ENCODE measurements around the gene GRAMD4. TPM values are rescaled to one million over a fixed set of nuclear protein-coding genes. Genes with fewer than 3 reads are reported as not detected.

Gene GRAMD4
- total and polyA plus RNA-seq, 10 of the 15 experiments (the other 5 are each of a cell fraction or from before 2014, with no cell fraction given): 0.21 to 45.5 (median 10.6) TPM

GRCh38 chr22:46622081-46622521 is 1.9 kb downstream of the GRAMD4 start:
- no peaks in the 10 kb centered on the region for H3K79me2 ChIP-seq (ENCODE audit: control insufficient read depth, insufficient read depth, low read length)
- no peak overlapping the region for H3K4me3 ChIP-seq
- RAD21 ChIA-PET (ENCODE audit: unreplicated experiment): interaction anchor here (0.6 to 1.0 kb wide), 2 partner anchors 58 to 918 kb away, joined by 3 to 4 read pairs; no protein-coding TSS in a partner anchor
- POLR2A ChIA-PET: no interaction called here
- intact Hi-C loops (cut with micrococcal nuclease; ENCODE audit: unreplicated experiment) (no loop called here), in situ Hi-C loops (cut with MboI) (no loop called here)
- no peaks in the 10 kb centered on the region for H3K4me1 ChIP-seq (ENCODE audit: control insufficient read depth, insufficient read depth, low read length)
- SMC1A ChIA-PET (ENCODE audit: uncharacterized antibody, unreplicated experiment): no interaction called here
- no peak for FAIRE-seq
- no peak for TF ChIP-seq SPI1 (IDR thresholded peaks at IDR 0.05; ENCODE audit: borderline replicate concordance, insufficient read depth, low read depth, low read length)
- no peak for TF ChIP-seq POLR2AphosphoS2 (IDR thresholded peaks at IDR 0.05; ENCODE audit: low read depth, low read length)
- no peak for TF ChIP-seq MXI1 (IDR thresholded peaks at IDR 0.05; ENCODE audit: low read depth, low read length)
- no peak for TF ChIP-seq ZNF217 (IDR thresholded peaks at IDR 0.05)
- TF ChIP-seq IKZF1 (conservative IDR thresholded peaks at IDR 0.05): no peak
- no peak for TF ChIP-seq ZZZ3 (IDR thresholded peaks at IDR 0.05; ENCODE audit: control insufficient read depth, insufficient read length, low read depth)
- TF ChIP-seq POU2F2 (IDR thresholded peaks at IDR 0.05; ENCODE audit: borderline replicate concordance, low read depth, low read length): no peak
- no peak for TF ChIP-seq BCL11A (IDR thresholded peaks at IDR 0.05; ENCODE audit: low read depth, low read length)
- no peak for TF ChIP-seq BHLHE40 (IDR thresholded peaks at IDR 0.05; ENCODE audit: borderline replicate concordance in 1 of 2, low read depth in 2 of 2, low read length in 1 of 2)
- no peak for TF ChIP-seq TAF1 (IDR thresholded peaks at IDR 0.05; ENCODE audit: borderline replicate concordance, low read depth, low read length)
- TF ChIP-seq SKIL (IDR thresholded peaks at IDR 0.05; ENCODE audit: low read depth, poor library complexity, severe bottlenecking): no peak
- no peak for TF ChIP-seq PKNOX1 (IDR thresholded peaks at IDR 0.05)
- H4K20me1 ChIP-seq (ENCODE audit: control insufficient read depth, insufficient read depth): no peaks in the 10 kb centered on the region
- no peaks in the 10 kb centered on the region for H3K27me3 ChIP-seq (replicated peaks in 1 of 2; ENCODE audit: control insufficient read depth in 2 of 2, insufficient read depth in 2 of 2, low read length in 1 of 2)
- no TSS peak for BruUV-seq (replicated peaks)
- H3K9ac ChIP-seq (ENCODE audit: control insufficient read depth, insufficient read depth, low read length): no peak overlapping the region
- H3K9me3 ChIP-seq (replicated peaks; ENCODE audit: control insufficient read depth, insufficient read depth, low read length): no peaks in the 10 kb centered on the region; the same call in 2 of the 3 replicates
- peaks cover 0 to 2% of the 10 kb centered on the region in 2 experiments; a peak in 2 of 4 replicates for H3K36me3 ChIP-seq (ENCODE audit: control insufficient read depth in 2 of 2, insufficient read depth in 2 of 2, low read length in 1 of 2)
- no peak overlapping the region for H3K27ac ChIP-seq (ENCODE audit: control insufficient read depth, insufficient read depth)
- no peak overlapping the region for H3K4me2 ChIP-seq (ENCODE audit: control insufficient read depth, insufficient read depth)
- no peak for DNase-seq (ENCODE audit: low read depth, low spot score)
- CTCF ChIA-PET: no interaction called here
- 75% methylated on average over 14 of the region's 14 CpGs for WGBS (ENCODE audit: insufficient coverage, insufficient replicate concordance, low lambda C conversion rate, missing lambda C conversion rate)
- ATAC-seq: no peak
- H2AFZ ChIP-seq (ENCODE audit: control insufficient read depth, low read depth, low read length): no peak overlapping the region
